ENCODE measurements around the gene ANKRD34A. TPM values are rescaled to one million over a fixed set of nuclear protein-coding genes. Genes with fewer than 3 reads are reported as not detected.
A peak's percentile ranks its signal among the peaks of the same experiment; 100 is the strongest.

The ANKRD34A gene
- total and polyA plus RNA-seq, 2 of the 13 experiments (the other 11 are each of a cell fraction or from before 2014, with no cell fraction given), result 0.05 to 0.07 TPM

- ATAC-seq (no peak), FAIRE-seq (no peak), DNase-seq (ENCODE audit: low spot score) (no peak)
- WGBS (ENCODE audit: low lambda C conversion rate), result 61% methylated on average over 5 of the region's 5 CpGs
- POLR2A ChIA-PET, result interaction anchor here (0.8 to 2.6 kb wide), 3 partner anchors 10 to 29 kb away, joined by 3 to 11 read pairs (median 5); partner anchors contain the start of genes ANKRD34A and POLR3GL
- H3K4me2 ChIP-seq (ENCODE audit: low read depth, low read length), result peak overlapping the region; percentile 97
- in situ Hi-C loops (cut with HindIII; ENCODE audit: extremely low pct_ligation_motif_present, low pct_unique_long_range_greater_than_20kb), result no loop called here
- TF ChIP-seq NFIB (CRISPR knock-in tag; IDR thresholded peaks at IDR 0.05; ENCODE audit: borderline replicate concordance) (no peak), ZNF18 (CRISPR knock-in tag; IDR thresholded peaks at IDR 0.05; ENCODE audit: insufficient replicate concordance) (peak; percentile 26), ZNF816 (CRISPR knock-in tag; IDR thresholded peaks at IDR 0.05; ENCODE audit: borderline replicate concordance) (0 out of 2 replicates have a peak, but pooled peaks have one; percentile 45), SMARCC2 (IDR thresholded peaks at IDR 0.05) (no peak), HNF4A (CRISPR knock-in tag; IDR thresholded peaks at IDR 0.05) (peak; percentile 38), ZSCAN21 (CRISPR knock-in tag; IDR thresholded peaks at IDR 0.05; ENCODE audit: borderline replicate concordance) (no peak), SIN3A (IDR thresholded peaks at IDR 0.05; ENCODE audit: borderline replicate concordance, low read depth, low read length) (0 out of 2 replicates have a peak, but pooled peaks have one; percentile 19)
- peaks cover 2 to 22% of the 10 kb centered on the region in 2 experiments; a peak in 3 of 5 replicates for H3K36me3 ChIP-seq (replicated peaks in 1 of 2; ENCODE audit: control insufficient read depth in 1 of 2, insufficient read depth in 2 of 2, low read length in 2 of 2)
- H2AFZ ChIP-seq (ENCODE audit: low read length), result no peak overlapping the region
- intact Hi-C loops (cut with micrococcal nuclease; ENCODE audit: unreplicated experiment), result no loop called here
- peaks cover 33% of the 10 kb centered on the region for H3K79me2 ChIP-seq (ENCODE audit: insufficient read depth, low read length)
- H3K27me3 ChIP-seq (ENCODE audit: control insufficient read depth in 1 of 2, insufficient read depth in 2 of 2, low read length in 2 of 2), result no peaks in the 10 kb centered on the region; a peak in 1 of 5 replicates
- peak overlapping the region; percentile 93; the same call in 1 of the 2 replicates for H3K9ac ChIP-seq (ENCODE audit: insufficient read depth, low read depth, low read length)
- CTCF ChIA-PET (ENCODE audit: low intra/inter-chr PET ratio, low total read pairs), result no interaction called here
- no peaks in the 10 kb centered on the region for H3K9me3 ChIP-seq (ENCODE audit: low read length)
- no TSS peak for BruUV-seq (replicated peaks)
- H3K4me3 ChIP-seq (replicated peaks in 1 of 3; ENCODE audit: insufficient read depth in 1 of 3, low read depth in 2 of 3, low read length in 3 of 3), result peak overlapping the region in 1 of 3 experiments; percentile 91; a peak in 3 of 6 replicates
- no peak overlapping the region for H3K27ac ChIP-seq (ENCODE audit: extremely low read length, insufficient read depth, low read length)
- H4K20me1 ChIP-seq (ENCODE audit: insufficient read depth, low read length), result peaks cover 50% of the 10 kb centered on the region
- peaks cover 63% of the 10 kb centered on the region for H3K4me1 ChIP-seq (ENCODE audit: insufficient read depth, low read length)
These were observed 28.7 kb upstream of the ANKRD34A start for GRCh38 chr1:145992958-145993617.
